Karpas-422 (cell line): Measurements from ENCODE around the gene TSPAN7. TPM values are rescaled to one million over a fixed set of nuclear protein-coding genes. Genes with fewer than 3 reads are reported as not detected.

Experiments used
- DNase-seq: peaks from one replicate; pipeline ENCODE4 v3.0.0-alpha.2; 2015
- H2AFZ ChIP-seq: fragments of 200-600 bp; sonication (generic); 2 replicates; pipeline ENCODE4 v1.6.1; 2014; ENCODE audit warnings: antibody characterized with exemption, low read length, mixed read lengths
- H3K27ac ChIP-seq: fragments of 200-600 bp; sonication (generic); 2 replicates; pipeline ENCODE4 v1.5.1; 2014; ENCODE audit warnings: mild to moderate bottlenecking, low read length, moderate library complexity
- H3K27me3 ChIP-seq: fragments of 200-600 bp; sonication (generic); 2 replicates; pipeline ENCODE4 v1.6.1; 2014; ENCODE audit warnings: low read length, mixed read lengths
- H3K36me3 ChIP-seq: fragments of 200-600 bp; sonication (generic); 2 replicates; pipeline ENCODE4 v1.6.1; 2014; ENCODE audit warnings: low read length, mixed read lengths; ENCODE audit not compliant: insufficient read depth
- H3K4me1 ChIP-seq: fragments of 200-600 bp; sonication (generic); 2 replicates; pipeline ENCODE4 v1.6.1; 2014; ENCODE audit warnings: mild to moderate bottlenecking, low read length, mixed read lengths
- H3K4me2 ChIP-seq: fragments of 200-600 bp; sonication (generic); 2 replicates; pipeline ENCODE4 v1.6.1; 2014; ENCODE audit warnings: low read length, low read depth, mild to moderate bottlenecking; ENCODE audit not compliant: poor library complexity, severe bottlenecking
- H3K4me3 ChIP-seq: fragments of 200-600 bp; sonication (generic); 2 replicates; pipeline ENCODE4 v1.5.1; 2014; ENCODE audit warnings: mild to moderate bottlenecking, antibody characterized with exemption, low read length, mixed read lengths
- H3K79me2 ChIP-seq: fragments of 200-600 bp; sonication (generic); 2 replicates; pipeline ENCODE4 v1.6.1; 2014; ENCODE audit warnings: mild to moderate bottlenecking, low read length, mixed read lengths
- H3K9ac ChIP-seq: fragments of 200-600 bp; sonication (generic); 2 replicates; pipeline ENCODE4 v1.6.0; 2014; ENCODE audit warnings: low read length
- H3K9me2 ChIP-seq: fragments of 200-600 bp; sonication (generic), shearing (Covaris generic); replicated peaks from 2 replicates; pipeline ENCODE4 v1.6.0; 2014; ENCODE audit warnings: mild to moderate bottlenecking, low read length, moderate library complexity; ENCODE audit not compliant: insufficient read depth
- H3K9me3 ChIP-seq: fragments of 300-700, 200-600 bp; sonication (generic); 2 replicates; pipeline ENCODE4 v1.6.1; 2014; ENCODE audit warnings: low read length, mixed read lengths
- H4K20me1 ChIP-seq: fragments of 200-600 bp; sonication (generic); 2 replicates; pipeline ENCODE4 v1.6.1; 2014; ENCODE audit warnings: mild to moderate bottlenecking, antibody characterized with exemption, low read length, low read depth; ENCODE audit not compliant: insufficient read depth
- total RNA-seq: library from RNA; depleted of rRNA; stranded (reverse); fragments of >200 nt; shearing (Covaris generic); gene quantifications from 2 replicates; pipeline ENCODE4 v1.2.3, GENCODE V29; 2014; ENCODE audit warnings: low replicate concordance

The TSPAN7 gene
- total RNA-seq, 1 experiment from 2014 or later, result not detected

GRCh38 chrX:38682095-38682494 lies 120.8 kb downstream of the TSPAN7 start:
- Histone ChIP-seq H3K27me3 (no peaks in the 10 kb centered on the region), H3K79me2 (no peaks in the 10 kb centered on the region), H3K9me2 (no peaks in the 10 kb centered on the region), H4K20me1 (no peaks in the 10 kb centered on the region), H3K36me3 (no peaks in the 10 kb centered on the region), H3K4me3 (no peak overlapping the region), H3K27ac (no peak overlapping the region), H3K9ac (no peak overlapping the region), H3K4me2 (no peak overlapping the region), H3K9me3 (no peaks in the 10 kb centered on the region), H3K4me1 (no peaks in the 10 kb centered on the region), H2AFZ (no peak overlapping the region)
- DNase-seq, result no peak

- no peak overlapping the region for H3K27ac ChIP-seq
- H3K79me2 ChIP-seq, result no peaks in the 10 kb centered on the region
- no peak overlapping the region for H3K4me3 ChIP-seq
- H2AFZ ChIP-seq, result no peak overlapping the region
- no peaks in the 10 kb centered on the region for H4K20me1 ChIP-seq
- H3K9ac ChIP-seq, result no peak overlapping the region
- no peak overlapping the region for H3K4me2 ChIP-seq
- no peaks in the 10 kb centered on the region for H3K4me1 ChIP-seq
- H3K9me3 ChIP-seq, result no peaks in the 10 kb centered on the region
- no peak for DNase-seq
- H3K27me3 ChIP-seq, result no peaks in the 10 kb centered on the region
- H3K9me2 ChIP-seq, result no peaks in the 10 kb centered on the region
- H3K36me3 ChIP-seq, result no peaks in the 10 kb centered on the region
These were observed 131.6 kb downstream of the TSPAN7 start for GRCh38 chrX:38692961-38693360.

GRCh38 chrX:38694394-38694793 lies 133.1 kb downstream of the TSPAN7 start:
- H3K79me2 ChIP-seq, result no peaks in the 10 kb centered on the region
- H3K4me1 ChIP-seq, result no peaks in the 10 kb centered on the region
- H3K36me3 ChIP-seq, result no peaks in the 10 kb centered on the region
- H3K9me2 ChIP-seq, result no peaks in the 10 kb centered on the region
- H3K4me2 ChIP-seq, result no peak overlapping the region
- no peak overlapping the region for H3K4me3 ChIP-seq
- H4K20me1 ChIP-seq, result no peaks in the 10 kb centered on the region
- H3K27me3 ChIP-seq, result no peaks in the 10 kb centered on the region
- no peaks in the 10 kb centered on the region for H3K9me3 ChIP-seq
- DNase-seq, result no peak
- no peak overlapping the region for H2AFZ ChIP-seq
- H3K9ac ChIP-seq, result no peak overlapping the region
- no peak overlapping the region for H3K27ac ChIP-seq

GRCh38 chrX:38697461-38697860 lies 136.1 kb downstream of the TSPAN7 start:
- H3K9ac ChIP-seq, result no peak overlapping the region
- no peaks in the 10 kb centered on the region for H4K20me1 ChIP-seq
- no peak overlapping the region for H3K4me2 ChIP-seq
- H3K27me3 ChIP-seq, result no peaks in the 10 kb centered on the region
- no peaks in the 10 kb centered on the region for H3K79me2 ChIP-seq
- no peak overlapping the region for H3K4me3 ChIP-seq
- no peaks in the 10 kb centered on the region for H3K36me3 ChIP-seq
- H3K9me2 ChIP-seq, result no peaks in the 10 kb centered on the region
- H3K9me3 ChIP-seq, result no peaks in the 10 kb centered on the region
- H3K27ac ChIP-seq, result no peak overlapping the region
- H3K4me1 ChIP-seq, result no peaks in the 10 kb centered on the region
- no peak overlapping the region for H2AFZ ChIP-seq
- no peak for DNase-seq

GRCh38 chrX:38699121-38699520 lies 137.8 kb downstream of the TSPAN7 start:
- Histone ChIP-seq H3K4me3 (no peak overlapping the region), H3K4me2 (no peak overlapping the region), H2AFZ (no peak overlapping the region), H3K9me2 (no peaks in the 10 kb centered on the region), H3K4me1 (no peaks in the 10 kb centered on the region), H3K9me3 (no peaks in the 10 kb centered on the region), H4K20me1 (no peaks in the 10 kb centered on the region), H3K79me2 (no peaks in the 10 kb centered on the region), H3K36me3 (no peaks in the 10 kb centered on the region), H3K27me3 (no peaks in the 10 kb centered on the region), H3K27ac (no peak overlapping the region), H3K9ac (no peak overlapping the region)
- DNase-seq, result no peak

GRCh38 chrX:38699696-38700095 lies 138.4 kb downstream of the TSPAN7 start:
- Histone ChIP-seq H3K4me2 (no peak overlapping the region), H3K4me1 (no peaks in the 10 kb centered on the region), H3K9me2 (no peaks in the 10 kb centered on the region), H3K27me3 (no peaks in the 10 kb centered on the region), H3K79me2 (no peaks in the 10 kb centered on the region), H3K4me3 (no peak overlapping the region), H2AFZ (no peak overlapping the region), H3K36me3 (no peaks in the 10 kb centered on the region), H3K27ac (no peak overlapping the region), H3K9ac (no peak overlapping the region), H3K9me3 (no peaks in the 10 kb centered on the region), H4K20me1 (no peaks in the 10 kb centered on the region)
- no peak for DNase-seq

- no peak overlapping the region for H3K27ac ChIP-seq
- H3K9me2 ChIP-seq, result no peaks in the 10 kb centered on the region
- no peak overlapping the region for H3K4me2 ChIP-seq
- no peaks in the 10 kb centered on the region for H3K79me2 ChIP-seq
- H3K4me1 ChIP-seq, result no peaks in the 10 kb centered on the region
- no peak overlapping the region for H3K4me3 ChIP-seq
- H2AFZ ChIP-seq, result no peak overlapping the region
- H3K9ac ChIP-seq, result no peak overlapping the region
- H3K9me3 ChIP-seq, result no peaks in the 10 kb centered on the region
- H4K20me1 ChIP-seq, result no peaks in the 10 kb centered on the region
- H3K36me3 ChIP-seq, result no peaks in the 10 kb centered on the region
- DNase-seq, result no peak
- H3K27me3 ChIP-seq, result no peaks in the 10 kb centered on the region
These were observed 139.7 kb downstream of the TSPAN7 start for GRCh38 chrX:38701073-38701472.

GRCh38 chrX:38704146-38704882 lies 143.0 kb downstream of the TSPAN7 start:
- H3K4me2 ChIP-seq, result no peak overlapping the region
- no peak for DNase-seq
- no peak overlapping the region for H2AFZ ChIP-seq
- H3K9me3 ChIP-seq, result no peaks in the 10 kb centered on the region
- H3K36me3 ChIP-seq, result no peaks in the 10 kb centered on the region
- H3K4me1 ChIP-seq, result no peaks in the 10 kb centered on the region
- H3K27ac ChIP-seq, result no peak overlapping the region
- H3K27me3 ChIP-seq, result no peaks in the 10 kb centered on the region
- no peaks in the 10 kb centered on the region for H3K79me2 ChIP-seq
- H3K4me3 ChIP-seq, result no peak overlapping the region
- no peaks in the 10 kb centered on the region for H4K20me1 ChIP-seq
- H3K9ac ChIP-seq, result no peak overlapping the region
- no peaks in the 10 kb centered on the region for H3K9me2 ChIP-seq
